GM12878 (cell line): ENCODE results near the gene FBXO3.

Experiments
- FOXK2 ChIP-seq: fragments of 450-650 bp; IDR thresholded peaks from 2 replicates; pipeline ENCODE4 v1.6.1; 2017; ENCODE audit warnings: mild to moderate bottlenecking, moderate library complexity
- STAT3 ChIP-seq: IDR thresholded peaks from 2 replicates; pipeline ENCODE4 v1.6.1; 2011; ENCODE audit warnings: low read depth, low read length, improper control_type of control experiment

DNA sequence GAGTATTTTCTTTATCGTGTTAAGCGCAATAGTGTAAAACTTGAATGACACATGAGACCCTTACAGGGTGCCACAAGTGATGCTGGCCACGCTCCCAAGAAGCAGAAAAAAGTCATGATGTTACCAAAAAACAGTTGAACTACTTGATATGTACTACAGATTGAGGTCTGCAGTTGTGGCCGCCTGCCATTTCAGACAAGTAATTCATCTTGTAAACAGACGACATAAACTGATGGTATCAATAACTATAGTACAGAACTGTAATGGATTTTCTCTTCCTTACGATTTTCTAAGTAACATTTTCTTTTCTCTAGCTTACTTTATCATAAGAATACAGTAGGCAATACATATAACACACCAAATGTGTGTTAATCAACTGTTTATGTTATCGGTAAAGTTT, 43.6 kb downstream of the FBXO3 start:
- TF ChIP-seq STAT3 (no peak), FOXK2 (no peak)
